ENCODE data around the gene HBE1.

HBE1 gene

GRCh38 chr11:5232176-5232575 is 37.6 kb downstream of the HBE1 start:
- DNase-seq: no peak

- DNase-seq: no peak
These were observed 38.6 kb downstream of the HBE1 start for GRCh38 chr11:5231111-5231510.

- no peak for DNase-seq
These were observed 39.5 kb downstream of the HBE1 start for GRCh38 chr11:5230266-5230665.

GRCh38 chr11:5229796-5230195 is 39.9 kb downstream of the HBE1 start:
- no peak for DNase-seq

- DNase-seq: no peak
These were observed 40.4 kb downstream of the HBE1 start for GRCh38 chr11:5229356-5229755.

GRCh38 chr11:5228124-5228523 is 41.6 kb downstream of the HBE1 start:
- no peak for DNase-seq

GRCh38 chr11:5227681-5228080 is 42.1 kb downstream of the HBE1 start:
- no peak for DNase-seq

GRCh38 chr11:5226732-5227310 is 42.9 kb downstream of the HBE1 start, which contains the start of gene HBB:
HBB (minus strand) TSS chr11:5227071; CDS start chr11:5227021, 50 bp downstream.
- DNase-seq: no peak

- no peak for DNase-seq
These were observed 44.3 kb downstream of the HBE1 start for GRCh38 chr11:5225480-5225871.

- no peak for DNase-seq
These were observed 44.9 kb downstream of the HBE1 start for GRCh38 chr11:5224538-5225479.

GRCh38 chr11:5223686-5224085 is 46.1 kb downstream of the HBE1 start:
- DNase-seq: no peak

GRCh38 chr11:5223146-5223545 is 46.6 kb downstream of the HBE1 start:
- no peak for DNase-seq
